Cardiac fibroblast (primary cell): ENCODE data around the gene GRIA4.

ENCODE experiments used
- DNase-seq, 2 donors: peaks; one replicate each; pipeline versions ENCODE4 v3.0.0 to v3.0.0-alpha.2; 2010; ENCODE audit warnings: low read depth in 2 of 2
- H3K4me3 ChIP-seq, 2 donors: replicated peaks in 1 of 2; 1 replicate in 1 of 2; 2 replicates in 1 of 2; pipeline ENCODE4 v1.5.1; 2011; ENCODE audit warnings: low read depth in 2 of 2, low read length in 2 of 2, mild to moderate bottlenecking in 2 of 2, moderate library complexity in 1 of 2
- CTCF ChIP-seq: IDR thresholded peaks from one replicate; pipeline ENCODE4 v1.5.1; 2011; ENCODE audit warnings: low read depth, mild to moderate bottlenecking, low read length, inconsistent platforms

GRIA4 gene

GRCh38 chr11:105933695-105934094, 323.8 kb downstream of the GRIA4 start:
- no peak overlapping the region for H3K4me3 ChIP-seq
- TF ChIP-seq CTCF = no peak
- no peak for DNase-seq

GRCh38 chr11:105935791-105936190, 325.9 kb downstream of the GRIA4 start:
- DNase-seq = peak; percentile 26 to 43
- TF ChIP-seq CTCF = no peak
- H3K4me3 ChIP-seq = no peak overlapping the region

- H3K4me3 ChIP-seq = no peak overlapping the region
- peak; percentile 24 to 60 for DNase-seq
- TF ChIP-seq CTCF = no peak
Measured at GRCh38 chr11:105937331-105937730, 327.5 kb downstream of the GRIA4 start.

- peak; percentile 19 to 28 for DNase-seq
- H3K4me3 ChIP-seq = no peak overlapping the region
Measured at GRCh38 chr11:105937738-105938137, 327.9 kb downstream of the GRIA4 start.

GRCh38 chr11:105942921-105943320, 333.0 kb downstream of the GRIA4 start:
- DNase-seq = peak; percentile 10 to 41
- H3K4me3 ChIP-seq = no peak overlapping the region
- no peak for TF ChIP-seq CTCF

More at GRCh38 chr11:105937738-105938137, 327.9 kb downstream of the GRIA4 start:
- no peak for TF ChIP-seq CTCF

- no peak overlapping the region for H3K4me3 ChIP-seq
- no peak for DNase-seq
- no peak for TF ChIP-seq CTCF
Measured at GRCh38 chr11:105948918-105949590, 339.2 kb downstream of the GRIA4 start.

GRCh38 chr11:105953886-105954285, 344.0 kb downstream of the GRIA4 start:
- no peak for DNase-seq
- H3K4me3 ChIP-seq = no peak overlapping the region
- no peak for TF ChIP-seq CTCF
